SU-DHL-6 (cell line): Measurements from ENCODE around the gene LDHA.

Experiments used
- H2AFZ ChIP-seq: fragments of 200-600 bp; sonication (generic); 2 replicates; pipeline ENCODE4 v1.6.1; 2014; ENCODE audit warnings: low read depth, mild to moderate bottlenecking, moderate library complexity, mixed read lengths, antibody characterized with exemption, low read length; ENCODE audit not compliant: severe bottlenecking
- H3F3A ChIP-seq: fragments of 200-600 bp; shearing (Covaris generic); 2 replicates; pipeline ENCODE4 v1.6.0; 2016; ENCODE audit warnings: antibody characterized with exemption, mild to moderate bottlenecking; ENCODE audit not compliant: insufficient read depth
- H3K27ac ChIP-seq: fragments of 200-600 bp; sonication (generic); 2 replicates; pipeline ENCODE4 v1.5.1; 2016; ENCODE audit warnings: low read depth, mild to moderate bottlenecking, low read length, moderate library complexity, mixed read lengths
- H3K27me3 ChIP-seq: fragments of 200-600 bp; sonication (generic), shearing (Covaris generic); 2 replicates; pipeline ENCODE4 v1.6.0; 2014; ENCODE audit warnings: mild to moderate bottlenecking, low read length
- H3K36me3 ChIP-seq: fragments of 200-600 bp; sonication (generic); 2 replicates; pipeline ENCODE4 v1.6.1; 2014; ENCODE audit warnings: mild to moderate bottlenecking, low read length, mixed read lengths
- H3K4me2 ChIP-seq: fragments of 300-600, 200-600 bp; shearing (Covaris generic), sonication (generic); 2 replicates; pipeline ENCODE4 v1.6.0; 2014; ENCODE audit warnings: low read length, low read depth, mild to moderate bottlenecking; ENCODE audit not compliant: poor library complexity, severe bottlenecking
- H3K4me3 ChIP-seq: fragments of 200-600 bp; sonication (generic); 2 replicates; pipeline ENCODE4 v1.5.1; 2014; ENCODE audit warnings: antibody characterized with exemption, low read length, mild to moderate bottlenecking, mixed read lengths; ENCODE audit not compliant: insufficient read depth, poor library complexity, severe bottlenecking
- H3K79me2 ChIP-seq: fragments of 200-600 bp; sonication (generic); 2 replicates; pipeline ENCODE4 v1.6.1; 2014; ENCODE audit warnings: mild to moderate bottlenecking, low read length, moderate library complexity; ENCODE audit not compliant: insufficient read depth
- H3K9ac ChIP-seq: fragments of 200-600 bp; sonication (generic); 2 replicates; pipeline ENCODE4 v1.7.0; 2014; ENCODE audit warnings: mild to moderate bottlenecking, low read length
- H3K9me2 ChIP-seq: fragments of 200-600 bp; sonication (generic); replicated peaks from 2 replicates; pipeline ENCODE4 v1.6.1; 2014; ENCODE audit warnings: low read length; ENCODE audit not compliant: insufficient read depth
- H3K9me3 ChIP-seq: fragments of 200-600 bp; sonication (generic); 2 replicates; pipeline ENCODE4 v1.6.1; 2014; ENCODE audit warnings: low read length, mixed read lengths; ENCODE audit not compliant: insufficient read depth
- H4K20me1 ChIP-seq: fragments of 200-600 bp; sonication (generic); 2 replicates; pipeline ENCODE4 v1.6.1; 2014; ENCODE audit warnings: low read depth, mild to moderate bottlenecking, antibody characterized with exemption, low read length, moderate library complexity, mixed read lengths
- EZH2phosphoT487 ChIP-seq: fragments of 200-600 bp; sonication (generic), shearing (Covaris generic); conservative IDR thresholded peaks from 2 replicates; pipeline ENCODE4 v1.6.1; 2018; ENCODE audit warnings: mild to moderate bottlenecking, antibody characterized with exemption, low read length, moderate library complexity, mixed read lengths
- TF ChIP-seq, protein P1 (sequence below): fragments of 200-600 bp; sonication (generic); IDR thresholded peaks from one replicate; pipeline ENCODE4 v1.5.1; 2017; ENCODE audit warnings: antibody characterized with exemption, mild to moderate bottlenecking, low read length, moderate library complexity; ENCODE audit not compliant: insufficient read depth, poor library complexity, severe bottlenecking

LDHA gene

DNA sequence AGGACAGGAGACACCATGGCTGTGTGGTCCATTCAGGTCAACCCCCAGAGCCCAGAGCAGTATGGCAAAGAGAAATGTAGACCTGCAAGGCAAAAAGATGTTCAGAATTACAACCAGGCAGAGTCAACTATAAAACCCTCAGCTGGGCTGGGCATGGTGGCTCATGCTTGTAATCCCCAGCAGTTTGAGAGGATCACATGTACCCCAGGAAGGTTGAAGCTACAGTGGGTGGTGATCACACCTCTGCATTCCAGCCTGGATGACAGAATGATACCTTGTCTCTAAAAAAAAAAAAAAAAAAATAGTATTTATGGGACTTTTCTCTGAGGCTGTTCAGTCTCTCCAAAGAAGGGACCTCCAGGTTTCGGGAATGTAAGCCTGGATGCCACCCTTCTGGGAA is 18.4 kb upstream of the LDHA start:
- Histone ChIP-seq H3K36me3 (no peaks in the 10 kb centered on the region), H3K9me2 (no peaks in the 10 kb centered on the region), H3K9ac (no peak overlapping the region), H3K27me3 (no peaks in the 10 kb centered on the region), H3K79me2 (no peaks in the 10 kb centered on the region), H2AFZ (no peak overlapping the region), H3K27ac (no peak overlapping the region), H4K20me1 (no peaks in the 10 kb centered on the region), H3K4me2 (no peak overlapping the region), H3K4me3 (no peak overlapping the region), H3F3A (no peaks in the 10 kb centered on the region), H3K9me3 (no peaks in the 10 kb centered on the region)
- TF ChIP-seq, protein P1, sequence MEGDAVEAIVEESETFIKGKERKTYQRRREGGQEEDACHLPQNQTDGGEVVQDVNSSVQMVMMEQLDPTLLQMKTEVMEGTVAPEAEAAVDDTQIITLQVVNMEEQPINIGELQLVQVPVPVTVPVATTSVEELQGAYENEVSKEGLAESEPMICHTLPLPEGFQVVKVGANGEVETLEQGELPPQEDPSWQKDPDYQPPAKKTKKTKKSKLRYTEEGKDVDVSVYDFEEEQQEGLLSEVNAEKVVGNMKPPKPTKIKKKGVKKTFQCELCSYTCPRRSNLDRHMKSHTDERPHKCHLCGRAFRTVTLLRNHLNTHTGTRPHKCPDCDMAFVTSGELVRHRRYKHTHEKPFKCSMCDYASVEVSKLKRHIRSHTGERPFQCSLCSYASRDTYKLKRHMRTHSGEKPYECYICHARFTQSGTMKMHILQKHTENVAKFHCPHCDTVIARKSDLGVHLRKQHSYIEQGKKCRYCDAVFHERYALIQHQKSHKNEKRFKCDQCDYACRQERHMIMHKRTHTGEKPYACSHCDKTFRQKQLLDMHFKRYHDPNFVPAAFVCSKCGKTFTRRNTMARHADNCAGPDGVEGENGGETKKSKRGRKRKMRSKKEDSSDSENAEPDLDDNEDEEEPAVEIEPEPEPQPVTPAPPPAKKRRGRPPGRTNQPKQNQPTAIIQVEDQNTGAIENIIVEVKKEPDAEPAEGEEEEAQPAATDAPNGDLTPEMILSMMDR, result no peak
- TF ChIP-seq EZH2phosphoT487, result no peak

DNA sequence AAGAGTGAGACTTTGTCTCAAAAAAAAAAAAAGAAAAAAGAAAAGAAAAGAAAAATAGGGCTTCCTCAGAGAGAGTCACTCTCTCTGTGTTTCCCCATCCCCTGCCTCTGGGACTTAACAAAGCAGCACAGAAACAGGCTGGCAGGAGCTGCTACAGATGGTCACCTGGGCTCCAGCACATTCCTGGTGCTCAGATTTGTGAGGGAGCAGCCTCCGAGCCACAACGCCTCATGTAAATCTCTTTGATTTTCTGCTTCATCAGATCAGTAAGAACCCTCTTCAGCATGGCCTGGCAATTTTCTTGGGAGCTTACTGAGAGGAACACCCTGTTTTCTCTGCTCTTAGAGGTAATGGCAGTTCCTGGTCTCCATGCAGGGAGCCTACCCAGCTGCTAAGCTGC is 15.2 kb upstream of the LDHA start:
- H3K4me2 ChIP-seq, result no peak overlapping the region
- no peaks in the 10 kb centered on the region for H3K27me3 ChIP-seq
- H3K27ac ChIP-seq, result no peak overlapping the region
- no peak overlapping the region for H2AFZ ChIP-seq
- no peaks in the 10 kb centered on the region for H4K20me1 ChIP-seq
- H3K9ac ChIP-seq, result no peak overlapping the region
- no peaks in the 10 kb centered on the region for H3K9me2 ChIP-seq
- H3K9me3 ChIP-seq, result no peaks in the 10 kb centered on the region
- H3K36me3 ChIP-seq, result no peaks in the 10 kb centered on the region
- no peak for TF ChIP-seq EZH2phosphoT487
- TF ChIP-seq, protein P1, result no peak
- H3K4me3 ChIP-seq, result no peak overlapping the region
- H3K79me2 ChIP-seq, result no peaks in the 10 kb centered on the region
- H3F3A ChIP-seq, result no peaks in the 10 kb centered on the region

DNA sequence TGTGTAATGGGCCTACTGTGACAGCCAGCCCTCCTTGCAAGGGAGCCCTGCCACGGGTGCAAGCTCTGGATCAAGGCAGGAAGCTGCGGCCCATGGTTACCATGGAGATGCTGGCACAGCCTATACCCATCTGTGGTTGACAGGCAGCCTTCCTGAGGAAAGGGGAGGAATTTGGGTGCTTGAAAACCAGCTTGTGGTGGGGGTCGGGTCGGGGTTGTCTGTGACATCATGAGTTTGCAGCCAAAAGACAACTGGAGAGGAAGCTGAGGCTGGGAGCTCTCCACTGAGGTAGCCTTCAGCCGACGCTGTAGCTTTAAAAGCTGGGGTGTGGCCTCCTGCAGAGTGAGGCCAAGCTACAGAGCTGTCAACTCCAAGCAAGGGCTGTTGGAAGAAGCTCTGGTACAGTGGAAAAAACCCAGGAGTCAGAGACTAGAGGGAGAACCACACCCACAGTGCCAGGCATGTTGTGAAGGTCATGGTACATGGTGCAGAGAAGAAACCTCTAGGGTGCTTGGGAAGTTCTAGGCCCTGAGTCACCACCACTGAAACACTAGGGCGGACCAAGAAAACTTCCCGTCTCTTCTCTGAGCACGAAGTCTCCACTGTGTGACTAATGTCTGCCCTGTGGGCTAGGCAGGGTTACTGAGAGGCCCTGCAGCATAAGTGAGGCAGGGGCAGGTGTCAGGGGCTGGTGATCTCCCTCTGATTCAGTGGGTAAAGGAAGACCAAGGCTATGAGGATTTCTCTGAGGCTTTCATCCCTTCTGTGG is 10.8 kb upstream of the LDHA start:
- H2AFZ ChIP-seq, result no peak overlapping the region
- H3K9me2 ChIP-seq, result no peaks in the 10 kb centered on the region
- no peaks in the 10 kb centered on the region for H3K36me3 ChIP-seq
- no peaks in the 10 kb centered on the region for H3K27me3 ChIP-seq
- TF ChIP-seq, protein P1, result no peak
- no peak for TF ChIP-seq EZH2phosphoT487
- no peaks in the 10 kb centered on the region for H4K20me1 ChIP-seq
- H3K4me3 ChIP-seq, result no peak overlapping the region
- H3K9ac ChIP-seq, result no peak overlapping the region
- no peaks in the 10 kb centered on the region for H3F3A ChIP-seq
- no peak overlapping the region for H3K27ac ChIP-seq
- H3K79me2 ChIP-seq, result no peaks in the 10 kb centered on the region
- H3K4me2 ChIP-seq, result no peak overlapping the region
- H3K9me3 ChIP-seq, result no peaks in the 10 kb centered on the region
